GM21360 (cell line): ENCODE measurements around the gene SEC31B.

ENCODE experiments used
- ATAC-seq: cut with Tn5 transposase; IDR thresholded peaks from one replicate; pipeline ENCODE4 v1.9.1; 2021; ENCODE audit warnings: mild to moderate bottlenecking, moderate library complexity; ENCODE audit not compliant: unreplicated experiment

SEC31B gene

GRCh38 chr10:100446130-100446761 lies 73.4 kb downstream of the SEC31B start:
- ATAC-seq, result no peak

- no peak for ATAC-seq
These were observed 77.1 kb downstream of the SEC31B start for GRCh38 chr10:100442548-100442947.

GRCh38 chr10:100438674-100439315 lies 80.9 kb downstream of the SEC31B start:
- ATAC-seq, result no peak
